Natural killer cell (primary cell): Measurements from ENCODE around the gene ABCB9. TPM values are rescaled to one million over a fixed set of nuclear protein-coding genes. Genes with fewer than 3 reads are reported as not detected.

Source experiments
- ATAC-seq, 3 donors: fragments of 150-1000 bp in 2 of 3; fragments of 200-7000 bp in 1 of 3; cut with Tn5 transposase; 1 replicate in 1 of 3; 2 replicates in 2 of 3; pipeline ENCODE4 v1.10.0; 2021; ENCODE audit warnings: mild to moderate bottlenecking in 2 of 3, moderate library complexity in 2 of 3
- DNase-seq, 2 donors: peaks; one replicate each; pipeline versions ENCODE4 v3.0.0 to v3.0.0-alpha.2; 2013 to 2021; ENCODE audit warnings: mixed read lengths in 1 of 2
- H3K27ac ChIP-seq: one replicate; pipeline ENCODE4 v1.5.1; 2013; ENCODE audit warnings: mild to moderate bottlenecking, low read length
- H3K27me3 ChIP-seq: one replicate; pipeline ENCODE4 v1.6.1; 2013; ENCODE audit warnings: low read length; ENCODE audit not compliant: control insufficient read depth, insufficient read depth
- H3K36me3 ChIP-seq: one replicate; pipeline ENCODE4 v1.6.1; 2013; ENCODE audit warnings: low read length; ENCODE audit not compliant: control insufficient read depth, insufficient read depth
- H3K4me1 ChIP-seq: one replicate; pipeline ENCODE4 v1.6.1; 2013; ENCODE audit warnings: low read length; ENCODE audit not compliant: control insufficient read depth, insufficient read depth
- H3K4me3 ChIP-seq: one replicate; pipeline ENCODE4 v1.5.1; 2013; ENCODE audit warnings: low read length
- H3K9me3 ChIP-seq: one replicate; pipeline ENCODE4 v1.6.1; 2013; ENCODE audit warnings: low read length; ENCODE audit not compliant: control insufficient read depth, insufficient read depth
- H3K27ac Mint-ChIP-seq, 2 donors: one replicate each; pipeline ENCODE4 v1.8.0; 2022; ENCODE audit warnings: mild to moderate bottlenecking in 2 of 2, mixed read lengths in 2 of 2, moderate library complexity in 1 of 2
- H3K27me3 Mint-ChIP-seq, 2 donors: one replicate each; pipeline ENCODE4 v1.8.0; 2022; ENCODE audit warnings: low read depth in 2 of 2, mixed read lengths in 2 of 2
- H3K36me3 Mint-ChIP-seq: one replicate; pipeline ENCODE4 v1.8.0; 2022; ENCODE audit warnings: mixed read lengths
- H3K4me1 Mint-ChIP-seq, 2 donors: one replicate each; pipeline ENCODE4 v1.8.0; 2022; ENCODE audit warnings: mixed read lengths in 2 of 2
- H3K4me3 Mint-ChIP-seq: one replicate; pipeline ENCODE4 v1.8.0; 2022; ENCODE audit warnings: mild to moderate bottlenecking, moderate library complexity, mixed read lengths
- H3K9me3 Mint-ChIP-seq, 2 donors: one replicate each; pipeline ENCODE4 v1.8.0; 2022; ENCODE audit warnings: mixed read lengths in 2 of 2
- CTCF ChIP-seq: fragments of 200-600 bp; IDR thresholded peaks from one replicate; pipeline ENCODE4 v1.8.0; 2022; ENCODE audit warnings: antibody characterized with exemption
- WGBS: methylation state at CpG from one replicate; pipeline ENCODE4 v1.1.7; 2013; ENCODE audit warnings: missing lambda C conversion rate; ENCODE audit not compliant: insufficient coverage; 5-methylcytosine and 5-hydroxymethylcytosine counted together
- intact Hi-C: fragments of 100-400 bp; cut with micrococcal nuclease; formaldehyde crosslinking; loops from one replicate; pipeline ENCODE4 v1.14.2; 2022
- total RNA-seq, 4 donors: library from RNA; stranded (reverse); fragments of 120-200 nt in 1 of 4; gene quantifications; one replicate each; pipeline versions ENCODE4 v1.2.3 to v1.2.4, GENCODE V29; 2013 to 2022

Gene ABCB9
- total RNA-seq, 3 donors from 2014 or later (not counting 1 experiment from before 2014, with no cell fraction given): 2.4 to 4.0 (median 3.3) TPM

GRCh38 chr12:122939125-122939524 is 27.1 kb downstream of the ABCB9 start:
- Mint-ChIP-seq H3K9me3 (peaks cover 0 to 2% of the 10 kb centered on the region in 2 donors), H3K4me3 (no peak overlapping the region)

GRCh38 chr12:122937622-122938091 is 28.6 kb downstream of the ABCB9 start:
- intact Hi-C loops: no loop called here
- WGBS: 92% methylated on average over 3 of the region's 3 CpGs
- H3K27ac ChIP-seq: no peak overlapping the region

More at GRCh38 chr12:122939125-122939524, 27.1 kb downstream of the ABCB9 start:
- no peaks in the 10 kb centered on the region for H3K27me3 ChIP-seq
- no peaks in the 10 kb centered on the region for H3K9me3 ChIP-seq
- no peak overlapping the region for H3K4me3 ChIP-seq
- Mint-ChIP-seq H3K27me3 (no peaks in the 10 kb centered on the region), H3K27ac (no peak overlapping the region), H3K36me3 (no peaks in the 10 kb centered on the region), H3K4me1 (peaks cover 17 to 38% of the 10 kb centered on the region in 2 donors)
- no peak overlapping the region for H3K27ac ChIP-seq
- TF ChIP-seq CTCF: no peak
- DNase-seq (no peak), ATAC-seq (no peak)
- H3K36me3 ChIP-seq: no peaks in the 10 kb centered on the region
- intact Hi-C loops: no loop called here
- H3K4me1 ChIP-seq: peaks cover 32% of the 10 kb centered on the region
- 92% methylated on average over 4 of the region's 4 CpGs for WGBS

GRCh38 chr12:122935318-122935717 is 30.9 kb downstream of the ABCB9 start:
- H3K27ac ChIP-seq: no peak overlapping the region
- H3K27ac Mint-ChIP-seq: no peak overlapping the region

More at GRCh38 chr12:122937622-122938091, 28.6 kb downstream of the ABCB9 start:
- no peaks in the 10 kb centered on the region for H3K36me3 ChIP-seq
- H3K9me3 ChIP-seq: no peaks in the 10 kb centered on the region
- no peak for ATAC-seq
- H3K4me3 Mint-ChIP-seq: no peak overlapping the region
- no peaks in the 10 kb centered on the region for H3K9me3 Mint-ChIP-seq
- no peak overlapping the region for H3K27ac Mint-ChIP-seq
- no peak for DNase-seq
- H3K4me1 ChIP-seq: peaks cover 17% of the 10 kb centered on the region
- TF ChIP-seq CTCF: no peak
- no peak overlapping the region for H3K4me3 ChIP-seq
- H3K27me3 Mint-ChIP-seq: no peaks in the 10 kb centered on the region
- no peaks in the 10 kb centered on the region for H3K36me3 Mint-ChIP-seq
- no peaks in the 10 kb centered on the region for H3K27me3 ChIP-seq
- H3K4me1 Mint-ChIP-seq: peaks cover 2 to 23% of the 10 kb centered on the region in 2 donors

More at GRCh38 chr12:122935318-122935717, 30.9 kb downstream of the ABCB9 start:
- ATAC-seq (no peak), DNase-seq (no peak)
- Histone ChIP-seq H3K9me3 (no peaks in the 10 kb centered on the region), H3K4me3 (no peak overlapping the region), H3K27me3 (no peaks in the 10 kb centered on the region), H3K36me3 (no peaks in the 10 kb centered on the region), H3K4me1 (peaks cover 3% of the 10 kb centered on the region)
- no peaks in the 10 kb centered on the region for H3K27me3 Mint-ChIP-seq
- H3K9me3 Mint-ChIP-seq: no peaks in the 10 kb centered on the region
- no peak for TF ChIP-seq CTCF
- intact Hi-C loops: loop anchor here (2.0 kb wide), 1 partner anchor 17 kb away; no protein-coding TSS in a partner anchor
- peaks cover 0 to 5% of the 10 kb centered on the region in 2 donors for H3K4me1 Mint-ChIP-seq
- WGBS: 95% methylated on average over 7 of the region's 8 CpGs
- H3K36me3 Mint-ChIP-seq: no peaks in the 10 kb centered on the region
- H3K4me3 Mint-ChIP-seq: no peak overlapping the region
